ENCODE data around the gene LDHD. TPM values are rescaled to one million over a fixed set of nuclear protein-coding genes. Genes with fewer than 3 reads are reported as not detected.

LDHD gene
- total and polyA plus RNA-seq, 9 of the 15 experiments (the other 6 are each of a cell fraction or from before 2014, with no cell fraction given) = 0.19 to 0.86 (median 0.54) TPM; not detected in 3

DNA sequence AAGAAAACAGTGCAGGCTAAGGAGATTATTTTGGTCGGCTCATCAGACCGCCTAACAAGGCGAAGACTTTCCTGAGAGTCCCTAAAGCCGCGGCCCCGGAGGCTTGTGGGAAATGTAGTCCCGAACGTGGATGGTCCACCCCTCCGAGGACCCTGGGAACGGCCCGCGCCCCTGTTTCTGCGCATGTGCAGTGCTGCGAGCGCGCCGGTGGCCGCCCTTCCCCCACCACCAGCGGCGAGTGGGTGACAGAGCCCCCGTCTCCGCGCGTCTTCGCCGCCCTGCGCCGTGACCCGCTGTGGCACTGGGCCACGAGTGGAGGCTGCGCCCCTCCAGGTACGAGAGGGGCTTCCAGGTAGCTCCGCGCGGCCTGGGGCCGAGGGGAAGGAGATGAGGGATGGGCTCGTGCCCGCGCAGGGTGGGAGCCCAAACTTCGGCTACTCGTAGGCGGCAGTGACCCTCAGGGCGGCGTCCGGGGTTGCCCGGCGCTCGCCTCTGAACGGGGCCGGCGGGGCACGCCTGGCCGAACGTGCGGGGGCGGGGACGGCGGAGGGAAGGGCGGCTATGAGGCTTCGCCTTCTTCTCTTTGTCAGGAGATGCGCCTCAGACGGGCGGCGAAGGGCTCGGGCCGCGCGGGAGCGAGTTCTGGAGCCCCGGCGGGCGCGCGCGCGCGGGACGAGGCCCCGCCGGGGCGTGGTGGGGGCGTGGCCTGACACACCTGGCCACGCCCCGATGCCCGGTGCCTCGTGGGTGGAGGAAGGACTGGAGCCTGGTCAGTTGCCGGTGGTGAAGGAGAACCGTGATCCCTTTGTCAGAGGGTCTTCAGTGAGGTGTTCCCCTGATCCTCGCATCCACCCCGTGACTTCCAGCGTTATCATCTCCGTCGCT lies 32.0 kb upstream of the LDHD start, which contains the start of gene ZFP1 (continued):
- TF ChIP-seq, protein P1, sequence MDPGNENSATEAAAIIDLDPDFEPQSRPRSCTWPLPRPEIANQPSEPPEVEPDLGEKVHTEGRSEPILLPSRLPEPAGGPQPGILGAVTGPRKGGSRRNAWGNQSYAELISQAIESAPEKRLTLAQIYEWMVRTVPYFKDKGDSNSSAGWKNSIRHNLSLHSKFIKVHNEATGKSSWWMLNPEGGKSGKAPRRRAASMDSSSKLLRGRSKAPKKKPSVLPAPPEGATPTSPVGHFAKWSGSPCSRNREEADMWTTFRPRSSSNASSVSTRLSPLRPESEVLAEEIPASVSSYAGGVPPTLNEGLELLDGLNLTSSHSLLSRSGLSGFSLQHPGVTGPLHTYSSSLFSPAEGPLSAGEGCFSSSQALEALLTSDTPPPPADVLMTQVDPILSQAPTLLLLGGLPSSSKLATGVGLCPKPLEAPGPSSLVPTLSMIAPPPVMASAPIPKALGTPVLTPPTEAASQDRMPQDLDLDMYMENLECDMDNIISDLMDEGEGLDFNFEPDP (CRISPR knock-in tag; IDR thresholded peaks at IDR 0.05) = no peak
- TF ChIP-seq NRF1 (conservative IDR thresholded peaks at IDR 0.05 in 1 of 2, IDR thresholded peaks at IDR 0.05 in 1 of 2) (peak; percentile 96 to 97), RBM34 (IDR thresholded peaks at IDR 0.05; ENCODE audit: borderline replicate concordance, insufficient read depth, low read length) (no peak), RBM17 (IDR thresholded peaks at IDR 0.05; ENCODE audit: borderline replicate concordance, low read depth, low read length) (no peak), ZKSCAN3 (CRISPR knock-in tag; IDR thresholded peaks at IDR 0.05) (no peak), PCBP1 (IDR thresholded peaks at IDR 0.05; ENCODE audit: low read depth, low read length, poor library complexity, severe bottlenecking) (peak; percentile 82), GTF2E2 (tag; IDR thresholded peaks at IDR 0.05) (no peak), MCM3 (IDR thresholded peaks at IDR 0.05) (no peak), PTTG1 (tag; IDR thresholded peaks at IDR 0.05; ENCODE audit: low read depth) (no peak), ZNF507 (tag; conservative IDR thresholded peaks at IDR 0.05) (no peak), SRSF1 (IDR thresholded peaks at IDR 0.05; ENCODE audit: low read depth, low read length) (no peak), MAFF (IDR thresholded peaks at IDR 0.05; ENCODE audit: low read length) (no peak), ZNF224 (CRISPR knock-in tag; IDR thresholded peaks at IDR 0.05) (no peak), NCOR1 (IDR thresholded peaks at IDR 0.05) (no peak), ARID2 (IDR thresholded peaks at IDR 0.05) (no peak), SREBF1 (IDR thresholded peaks at IDR 0.05; ENCODE audit: borderline replicate concordance, low read depth, low read length) (0 out of 2 replicates have a peak, but pooled peaks have one; percentile 41), ZNF133 (CRISPR knock-in tag; IDR thresholded peaks at IDR 0.05) (no peak), YBX1 (IDR thresholded peaks at IDR 0.05) (no peak)
- TF ChIP-seq, protein P2, sequence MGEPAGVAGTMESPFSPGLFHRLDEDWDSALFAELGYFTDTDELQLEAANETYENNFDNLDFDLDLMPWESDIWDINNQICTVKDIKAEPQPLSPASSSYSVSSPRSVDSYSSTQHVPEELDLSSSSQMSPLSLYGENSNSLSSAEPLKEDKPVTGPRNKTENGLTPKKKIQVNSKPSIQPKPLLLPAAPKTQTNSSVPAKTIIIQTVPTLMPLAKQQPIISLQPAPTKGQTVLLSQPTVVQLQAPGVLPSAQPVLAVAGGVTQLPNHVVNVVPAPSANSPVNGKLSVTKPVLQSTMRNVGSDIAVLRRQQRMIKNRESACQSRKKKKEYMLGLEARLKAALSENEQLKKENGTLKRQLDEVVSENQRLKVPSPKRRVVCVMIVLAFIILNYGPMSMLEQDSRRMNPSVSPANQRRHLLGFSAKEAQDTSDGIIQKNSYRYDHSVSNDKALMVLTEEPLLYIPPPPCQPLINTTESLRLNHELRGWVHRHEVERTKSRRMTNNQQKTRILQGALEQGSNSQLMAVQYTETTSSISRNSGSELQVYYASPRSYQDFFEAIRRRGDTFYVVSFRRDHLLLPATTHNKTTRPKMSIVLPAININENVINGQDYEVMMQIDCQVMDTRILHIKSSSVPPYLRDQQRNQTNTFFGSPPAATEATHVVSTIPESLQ (CRISPR knock-in tag; IDR thresholded peaks at IDR 0.05) = peak; percentile 72; the same call in 1 of the 2 replicates
- TF ChIP-seq, protein P3, sequence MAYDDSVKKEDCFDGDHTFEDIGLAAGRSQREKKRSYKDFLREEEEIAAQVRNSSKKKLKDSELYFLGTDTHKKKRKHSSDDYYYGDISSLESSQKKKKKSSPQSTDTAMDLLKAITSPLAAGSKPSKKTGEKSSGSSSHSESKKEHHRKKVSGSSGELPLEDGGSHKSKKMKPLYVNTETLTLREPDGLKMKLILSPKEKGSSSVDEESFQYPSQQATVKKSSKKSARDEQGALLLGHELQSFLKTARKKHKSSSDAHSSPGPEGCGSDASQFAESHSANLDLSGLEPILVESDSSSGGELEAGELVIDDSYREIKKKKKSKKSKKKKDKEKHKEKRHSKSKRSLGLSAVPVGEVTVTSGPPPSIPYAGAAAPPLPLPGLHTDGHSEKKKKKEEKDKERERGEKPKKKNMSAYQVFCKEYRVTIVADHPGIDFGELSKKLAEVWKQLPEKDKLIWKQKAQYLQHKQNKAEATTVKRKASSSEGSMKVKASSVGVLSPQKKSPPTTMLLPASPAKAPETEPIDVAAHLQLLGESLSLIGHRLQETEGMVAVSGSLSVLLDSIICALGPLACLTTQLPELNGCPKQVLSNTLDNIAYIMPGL (CRISPR knock-in tag; IDR thresholded peaks at IDR 0.05) = peak; percentile 77; the same call in 1 of the 2 replicates
- TF ChIP-seq, protein P4, sequence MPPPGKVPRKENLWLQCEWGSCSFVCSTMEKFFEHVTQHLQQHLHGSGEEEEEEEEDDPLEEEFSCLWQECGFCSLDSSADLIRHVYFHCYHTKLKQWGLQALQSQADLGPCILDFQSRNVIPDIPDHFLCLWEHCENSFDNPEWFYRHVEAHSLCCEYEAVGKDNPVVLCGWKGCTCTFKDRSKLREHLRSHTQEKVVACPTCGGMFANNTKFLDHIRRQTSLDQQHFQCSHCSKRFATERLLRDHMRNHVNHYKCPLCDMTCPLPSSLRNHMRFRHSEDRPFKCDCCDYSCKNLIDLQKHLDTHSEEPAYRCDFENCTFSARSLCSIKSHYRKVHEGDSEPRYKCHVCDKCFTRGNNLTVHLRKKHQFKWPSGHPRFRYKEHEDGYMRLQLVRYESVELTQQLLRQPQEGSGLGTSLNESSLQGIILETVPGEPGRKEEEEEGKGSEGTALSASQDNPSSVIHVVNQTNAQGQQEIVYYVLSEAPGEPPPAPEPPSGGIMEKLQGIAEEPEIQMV (tag; conservative IDR thresholded peaks at IDR 0.05; ENCODE audit: low read depth) = no peak
